Measurements from ENCODE around the gene LRRC74B. TPM values are rescaled to one million over a fixed set of nuclear protein-coding genes. Genes with fewer than 3 reads are reported as not detected.

The LRRC74B gene
- total RNA-seq, 1 experiment from 2014 or later: not detected

DNA sequence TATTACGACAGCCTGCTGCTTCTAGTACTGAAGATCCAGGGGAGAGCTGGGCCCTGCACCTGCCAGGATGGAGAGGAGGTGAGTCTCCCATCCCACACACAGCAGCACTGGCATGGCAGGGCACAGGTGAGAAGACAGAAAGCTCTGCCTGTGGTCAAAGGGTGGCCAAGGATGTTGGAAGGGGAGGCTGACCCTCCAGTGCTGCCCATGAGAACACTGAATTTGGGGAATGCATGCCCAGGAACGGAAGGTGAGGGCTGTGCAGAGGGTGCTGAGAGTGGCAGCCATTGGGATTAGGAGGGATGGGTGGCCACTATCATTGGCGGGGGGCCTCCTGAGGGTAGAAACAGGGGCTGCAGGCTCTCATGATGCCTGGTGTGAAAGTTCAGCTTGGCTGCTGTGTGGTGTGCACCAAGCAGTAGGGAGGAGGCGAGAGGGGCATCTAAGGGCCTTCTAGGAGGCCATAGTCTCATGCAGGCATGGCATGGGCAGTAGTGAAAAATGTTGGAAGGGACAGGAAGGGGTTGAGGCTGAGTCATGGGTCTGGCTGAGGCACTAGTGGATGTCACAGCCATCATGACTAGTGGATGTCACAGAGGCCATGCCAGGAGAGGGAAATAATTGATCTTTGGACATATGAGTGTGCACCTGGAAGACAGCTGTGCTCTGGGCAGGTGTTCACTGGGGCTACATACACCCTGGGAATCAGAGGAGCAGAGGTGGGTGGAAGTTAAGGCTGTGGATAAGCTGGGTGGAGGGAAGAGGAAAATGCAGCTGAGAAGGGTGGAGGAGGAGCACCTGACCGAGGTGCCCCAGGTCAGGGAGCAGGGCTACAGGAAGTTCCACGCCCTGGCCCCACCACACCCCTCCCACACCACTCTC is 2.5 kb upstream of the LRRC74B start:
- DNase-seq (peak; percentile 24), ATAC-seq (no peak)
- Histone ChIP-seq H3K9me3 (ENCODE audit: low read length) (no peaks in the 10 kb centered on the region), H4K20me1 (ENCODE audit: low read length) (no peaks in the 10 kb centered on the region), H3K79me2 (ENCODE audit: low read length) (no peaks in the 10 kb centered on the region), H3F3A (ENCODE audit: low read length, unreplicated experiment) (no peaks in the 10 kb centered on the region), H2AFZ (ENCODE audit: low read length) (no peak overlapping the region), H3K27ac (ENCODE audit: low read length) (no peak overlapping the region), H3K4me1 (ENCODE audit: insufficient read depth, low read length) (peaks cover 19% of the 10 kb centered on the region), H3K9me2 (replicated peaks; ENCODE audit: low read length) (no peaks in the 10 kb centered on the region), H3K27me3 (ENCODE audit: low read length) (no peaks in the 10 kb centered on the region), H3K4me2 (ENCODE audit: low read length) (no peak overlapping the region), H3K9ac (ENCODE audit: low read length) (no peak overlapping the region), H3K4me3 (ENCODE audit: low read length) (no peak overlapping the region), H3K36me3 (ENCODE audit: low read depth, low read length) (no peaks in the 10 kb centered on the region)
- CTCF ChIA-PET: no interaction called here
- TF ChIP-seq EZH2 (IDR thresholded peaks at IDR 0.05; ENCODE audit: low read length, unreplicated experiment) (no peak), EZH2phosphoT487 (IDR thresholded peaks at IDR 0.05; ENCODE audit: borderline replicate concordance, low read length) (no peak)
- TF ChIP-seq, protein P1, sequence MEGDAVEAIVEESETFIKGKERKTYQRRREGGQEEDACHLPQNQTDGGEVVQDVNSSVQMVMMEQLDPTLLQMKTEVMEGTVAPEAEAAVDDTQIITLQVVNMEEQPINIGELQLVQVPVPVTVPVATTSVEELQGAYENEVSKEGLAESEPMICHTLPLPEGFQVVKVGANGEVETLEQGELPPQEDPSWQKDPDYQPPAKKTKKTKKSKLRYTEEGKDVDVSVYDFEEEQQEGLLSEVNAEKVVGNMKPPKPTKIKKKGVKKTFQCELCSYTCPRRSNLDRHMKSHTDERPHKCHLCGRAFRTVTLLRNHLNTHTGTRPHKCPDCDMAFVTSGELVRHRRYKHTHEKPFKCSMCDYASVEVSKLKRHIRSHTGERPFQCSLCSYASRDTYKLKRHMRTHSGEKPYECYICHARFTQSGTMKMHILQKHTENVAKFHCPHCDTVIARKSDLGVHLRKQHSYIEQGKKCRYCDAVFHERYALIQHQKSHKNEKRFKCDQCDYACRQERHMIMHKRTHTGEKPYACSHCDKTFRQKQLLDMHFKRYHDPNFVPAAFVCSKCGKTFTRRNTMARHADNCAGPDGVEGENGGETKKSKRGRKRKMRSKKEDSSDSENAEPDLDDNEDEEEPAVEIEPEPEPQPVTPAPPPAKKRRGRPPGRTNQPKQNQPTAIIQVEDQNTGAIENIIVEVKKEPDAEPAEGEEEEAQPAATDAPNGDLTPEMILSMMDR (conservative IDR thresholded peaks at IDR 0.05; ENCODE audit: low read depth, low read length): no peak
- BruUV-seq (replicated peaks): no TSS peak
- POLR2A ChIA-PET (ENCODE audit: unreplicated experiment): interaction anchor here (0.6 kb wide), 1 partner anchor 35 kb away, joined by 3 read pairs; no protein-coding TSS in a partner anchor
- intact Hi-C loops (cut with micrococcal nuclease): no loop called here

DNA sequence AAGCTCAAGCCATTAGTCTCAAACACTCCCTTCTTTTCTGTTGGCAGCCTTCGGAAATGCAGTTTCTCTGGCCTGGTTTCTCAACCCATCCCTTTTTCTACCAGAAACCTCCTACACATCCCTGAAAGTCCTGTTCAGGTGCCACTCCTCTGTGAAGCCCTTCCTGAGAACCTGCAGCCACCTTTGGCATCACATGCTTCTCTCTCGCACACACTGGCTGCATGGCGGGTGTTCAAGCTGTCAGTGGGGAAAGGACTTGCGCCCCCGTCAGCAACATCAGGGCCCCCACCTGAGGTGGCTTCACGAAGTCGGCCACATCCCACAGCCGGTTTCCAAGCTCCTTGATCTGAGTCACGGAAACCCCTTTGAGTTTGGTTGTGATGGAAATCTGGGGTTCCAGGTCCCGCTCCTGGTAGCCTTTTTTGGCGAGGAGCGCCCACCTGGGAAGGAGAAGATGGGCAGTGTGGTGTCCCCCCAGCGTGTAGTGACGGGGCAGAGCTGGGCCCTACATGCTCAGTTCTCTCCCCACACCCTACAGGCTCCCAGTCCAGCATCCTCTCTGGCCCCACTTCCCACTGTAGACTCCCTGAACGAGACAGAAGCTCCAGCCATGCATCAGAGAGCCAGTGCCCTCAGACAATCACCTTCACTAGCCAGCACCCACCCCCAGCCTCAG is 1.7 kb upstream of the LRRC74B start:
- Histone ChIP-seq H2AFZ (ENCODE audit: low read length) (no peak overlapping the region), H3K79me2 (ENCODE audit: low read length) (no peaks in the 10 kb centered on the region), H3K9me2 (replicated peaks; ENCODE audit: low read length) (no peaks in the 10 kb centered on the region), H3K9me3 (ENCODE audit: low read length) (no peaks in the 10 kb centered on the region), H3K27me3 (ENCODE audit: low read length) (no peaks in the 10 kb centered on the region), H4K20me1 (ENCODE audit: low read length) (no peaks in the 10 kb centered on the region), H3K4me3 (ENCODE audit: low read length) (no peak overlapping the region), H3K4me2 (ENCODE audit: low read length) (no peak overlapping the region), H3K36me3 (ENCODE audit: low read depth, low read length) (no peaks in the 10 kb centered on the region), H3K27ac (ENCODE audit: low read length) (no peak overlapping the region), H3F3A (ENCODE audit: low read length, unreplicated experiment) (no peaks in the 10 kb centered on the region), H3K9ac (ENCODE audit: low read length) (no peak overlapping the region), H3K4me1 (ENCODE audit: insufficient read depth, low read length) (peaks cover 19% of the 10 kb centered on the region)
- intact Hi-C loops (cut with micrococcal nuclease): no loop called here
- TF ChIP-seq, protein P1 (conservative IDR thresholded peaks at IDR 0.05; ENCODE audit: low read depth, low read length): no peak
- TF ChIP-seq EZH2 (IDR thresholded peaks at IDR 0.05; ENCODE audit: low read length, unreplicated experiment) (no peak), EZH2phosphoT487 (IDR thresholded peaks at IDR 0.05; ENCODE audit: borderline replicate concordance, low read length) (no peak)
- ChIA-PET CTCF (no interaction called here), POLR2A (ENCODE audit: unreplicated experiment) (interaction anchor here (0.6 kb wide), 2 partner anchors 34 to 44 kb away, joined by 3 read pairs; no protein-coding TSS in a partner anchor)
- no TSS peak for BruUV-seq (replicated peaks)
- ATAC-seq (no peak), DNase-seq (no peak)

Measured in PC-3 (cell line).